ENCODE data around the gene FZR1.

Gene FZR1

GRCh38 chr19:3474614-3475013, 31.5 kb upstream of the FZR1 start:
- DNase-seq: no peak

DNA sequence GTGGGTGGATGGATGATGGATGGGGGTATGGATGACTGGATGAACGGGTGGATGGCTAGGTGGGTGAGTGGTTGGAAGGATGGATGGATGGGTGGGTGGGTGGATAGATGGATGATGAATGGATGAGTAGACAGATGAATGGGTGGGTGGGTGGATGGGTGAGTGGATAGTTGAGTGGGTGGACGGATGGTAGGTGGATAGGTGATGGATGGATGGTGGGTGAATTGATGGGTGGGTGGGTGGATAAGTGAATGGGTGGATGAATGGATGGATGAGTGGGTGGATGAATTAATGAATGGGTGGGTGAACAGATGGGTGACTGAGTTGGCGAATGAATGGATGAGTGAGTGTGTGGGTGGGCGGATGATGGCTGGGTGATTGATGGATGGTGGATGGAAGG, 30.7 kb upstream of the FZR1 start:
- DNase-seq: no peak

DNA sequence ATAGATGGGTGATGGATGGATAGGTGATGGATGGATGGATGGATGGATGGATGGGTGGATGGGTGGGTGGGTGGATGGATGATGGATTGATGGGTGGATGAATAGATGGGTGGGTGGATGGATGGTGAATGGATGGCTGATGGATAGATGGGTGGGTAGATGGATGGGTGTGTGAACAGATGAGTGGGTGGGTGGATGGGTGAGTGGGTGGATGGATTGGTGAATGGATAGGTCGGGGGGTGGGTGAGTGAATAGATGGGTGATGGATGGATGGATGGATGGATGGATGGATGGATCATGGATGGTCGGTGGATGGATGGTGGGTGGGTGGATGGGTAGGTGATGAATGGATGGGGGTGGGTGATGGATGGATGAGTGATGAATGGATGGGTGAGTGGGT, 29.3 kb upstream of the FZR1 start:
- no peak for DNase-seq

GRCh38 chr19:3477506-3477905, 28.6 kb upstream of the FZR1 start:
- no peak for DNase-seq

DNA sequence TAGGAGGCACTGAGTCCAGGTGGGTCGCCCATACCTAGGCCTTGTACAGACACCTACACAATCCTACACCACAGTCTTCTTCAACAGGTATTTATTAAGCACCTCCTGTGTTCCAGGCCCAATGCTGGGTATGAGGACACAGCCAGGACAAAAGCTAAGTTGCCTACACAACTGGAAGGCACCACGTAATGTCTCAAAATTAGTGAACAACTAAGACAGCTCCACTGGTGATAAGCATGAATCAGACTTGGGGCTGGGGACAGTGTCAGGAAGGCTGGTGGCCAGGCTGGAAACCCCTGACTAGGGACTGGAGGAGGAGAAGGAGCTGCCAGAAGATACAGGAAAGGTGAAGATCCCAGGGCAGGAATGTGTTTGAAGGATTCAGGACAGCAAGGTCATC, 28.2 kb upstream of the FZR1 start:
- DNase-seq: no peak

- no peak for DNase-seq
These were observed 27.5 kb upstream of the FZR1 start for GRCh38 chr19:3478409-3479176.

DNA sequence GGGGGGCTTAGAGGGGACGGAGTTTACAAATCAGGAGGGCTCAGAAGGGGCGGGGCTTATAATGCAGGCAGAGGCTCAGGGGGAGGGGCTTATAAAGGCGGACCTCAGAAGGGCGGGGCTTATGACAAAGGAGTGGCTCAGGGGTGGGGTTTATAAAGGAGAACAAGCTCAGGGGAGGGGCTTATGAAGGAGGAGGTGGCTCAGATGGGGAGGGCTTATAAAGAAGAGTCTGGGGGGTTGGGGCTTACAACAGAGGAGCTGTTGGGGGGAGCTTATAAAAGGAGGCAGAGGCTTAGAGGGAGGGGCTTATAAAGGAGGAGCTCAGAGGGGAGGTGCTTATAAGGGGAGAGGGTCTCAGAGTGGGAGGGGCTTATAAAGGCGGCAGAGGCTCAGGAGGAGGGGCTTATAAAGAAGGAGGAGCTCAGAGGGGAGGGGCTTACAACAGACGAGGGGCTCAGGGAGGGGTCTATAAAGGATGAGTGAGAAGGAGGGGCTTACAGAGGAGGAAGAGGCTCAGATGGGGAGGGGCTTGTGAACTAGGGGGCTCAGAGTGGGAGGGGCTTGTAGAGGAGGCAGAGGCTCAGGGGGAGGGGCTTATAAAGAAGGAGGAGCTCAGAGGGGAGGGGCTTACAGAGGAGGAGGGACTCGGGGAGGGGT, 26.8 kb upstream of the FZR1 start:
- DNase-seq: no peak

DNA sequence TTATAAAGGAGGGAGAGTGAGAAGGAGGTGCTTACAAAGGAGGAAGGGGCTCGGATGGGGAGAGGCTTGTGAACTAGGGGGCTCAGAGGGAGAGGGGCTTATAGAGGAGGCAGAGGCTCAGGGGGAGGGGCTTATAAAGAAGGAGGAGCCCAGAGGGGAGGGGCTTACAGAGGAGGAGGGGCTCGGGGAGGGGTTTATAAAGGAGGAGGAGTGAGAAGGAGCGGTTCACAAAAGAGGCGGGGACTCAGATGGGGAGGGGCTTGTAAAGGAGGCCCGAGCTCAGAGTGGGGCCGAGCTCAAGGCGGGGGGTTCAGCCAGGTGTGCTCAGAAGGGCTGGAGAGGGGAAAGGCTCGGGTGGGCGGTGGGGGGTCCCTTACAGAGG, 26.3 kb upstream of the FZR1 start:
- no peak for DNase-seq

GRCh38 chr19:3480383-3481091, 25.6 kb upstream of the FZR1 start, which contains the start of gene SMIM24:
Gene SMIM24 (minus strand): TSS chr19:3480525. CDS start chr19:3480463, 62 bp downstream.
- no peak for DNase-seq

- DNase-seq: no peak
These were observed 24.6 kb upstream of the FZR1 start for GRCh38 chr19:3481241-3482090.

DNA sequence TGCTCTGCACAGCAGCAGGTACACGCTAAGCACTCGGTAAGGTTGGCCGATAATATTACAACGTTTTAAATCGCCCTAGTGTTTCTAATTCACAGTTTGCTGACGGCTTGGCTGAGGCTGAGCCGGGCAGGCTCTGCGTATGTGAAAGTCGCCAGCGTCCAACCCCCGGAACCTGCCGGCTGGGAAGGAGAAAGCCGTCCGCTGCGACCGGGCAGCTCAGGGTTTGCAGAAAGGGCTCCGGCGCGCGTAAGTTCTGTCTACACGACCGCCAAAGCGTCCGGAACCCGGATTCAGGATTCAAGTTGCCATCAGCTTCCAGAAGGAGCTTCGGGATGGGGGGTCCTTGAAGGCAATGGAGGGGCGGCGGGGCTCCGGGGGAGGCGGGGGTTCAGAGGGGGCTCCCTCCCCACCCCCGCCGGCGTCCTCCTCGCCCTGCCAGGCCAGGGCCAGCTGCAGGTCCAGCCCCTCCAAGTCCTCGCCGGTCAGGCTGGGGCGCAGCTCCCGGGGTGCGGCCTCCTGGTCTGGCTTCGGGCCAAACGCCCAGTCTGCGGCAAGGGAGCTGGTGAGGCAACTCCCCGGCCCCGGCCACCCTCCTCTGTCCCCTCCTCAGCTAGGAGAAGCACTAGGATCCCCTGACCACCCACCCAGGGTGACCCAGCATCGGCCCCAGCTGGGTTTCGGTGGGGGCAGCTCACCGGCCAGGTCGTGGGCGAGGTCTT, 23.4 kb upstream of the FZR1 start:
- no peak for DNase-seq

DNA sequence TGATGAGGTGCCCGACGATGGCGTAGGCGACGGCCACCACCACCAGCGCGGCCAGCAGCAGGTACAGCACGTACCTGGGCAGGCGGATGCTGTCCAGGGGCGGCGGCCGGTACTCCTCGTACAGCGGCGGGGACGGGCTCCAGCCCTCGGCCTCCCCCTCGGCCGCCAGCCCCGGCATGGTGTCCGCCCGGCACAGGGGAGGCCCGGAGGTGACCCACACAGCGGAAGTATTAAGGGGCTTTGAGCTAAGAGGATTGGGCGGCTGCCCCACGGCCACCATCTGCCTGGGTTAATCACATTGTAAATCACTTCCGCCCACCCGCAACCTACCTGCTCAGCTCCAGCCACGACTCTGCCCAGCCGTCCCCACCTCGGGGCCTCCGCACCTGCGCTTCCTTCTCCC, 22.9 kb upstream of the FZR1 start, which contains the start of gene SMIM44:
Gene SMIM44, minus strand, starts transcription at position 216 of the 403 bp plus-strand sequence. Its CDS starts 38 bp downstream, at position 178.
- DNase-seq: no peak

- no peak for DNase-seq
These were observed 14.6 kb upstream of the FZR1 start for GRCh38 chr19:3491396-3492119.

- no peak for DNase-seq
These were observed 13.8 kb upstream of the FZR1 start for GRCh38 chr19:3492131-3492839.

DNA sequence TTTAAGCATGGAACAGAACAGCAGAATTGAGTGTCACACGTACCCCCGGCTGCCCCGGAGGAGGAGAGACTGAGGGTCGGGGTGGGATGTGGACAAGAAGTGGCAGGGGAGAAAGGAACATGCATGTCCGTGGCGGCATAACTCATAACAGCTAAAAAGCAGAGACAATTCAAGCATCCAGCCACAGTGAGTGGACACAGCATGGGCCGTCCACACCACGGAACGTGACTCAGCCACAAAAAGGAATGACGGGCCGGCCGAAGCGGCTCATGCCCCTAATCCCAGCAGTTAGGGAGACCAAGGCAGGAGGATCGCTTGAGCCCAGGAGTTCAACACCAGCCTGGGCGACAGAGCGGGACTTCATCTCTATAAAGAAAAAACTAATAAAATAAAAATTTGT, 13.2 kb upstream of the FZR1 start:
- no peak for DNase-seq

DNA sequence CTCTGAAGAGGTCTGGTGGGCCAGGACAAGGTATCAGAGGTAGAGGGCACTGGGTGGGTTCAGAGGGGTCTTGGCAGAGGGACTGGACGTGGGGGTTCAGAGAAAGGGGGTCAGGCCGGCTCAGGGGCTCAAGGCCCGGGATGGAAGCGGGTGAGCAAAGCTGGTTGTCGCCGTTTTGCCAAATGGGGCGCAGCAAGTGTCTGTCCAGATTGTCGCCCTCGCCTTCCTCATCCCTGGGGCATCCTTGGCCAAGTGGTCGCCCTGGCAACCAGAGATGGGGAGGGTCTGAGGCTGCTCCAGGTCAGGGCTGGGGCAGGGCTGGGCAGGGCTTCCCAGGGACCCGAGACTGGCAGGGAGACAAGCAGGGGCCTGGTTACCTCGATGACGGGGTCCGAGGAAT, 12.5 kb upstream of the FZR1 start:
- DNase-seq: no peak

GRCh38 chr19:3494051-3494450, 12.1 kb upstream of the FZR1 start:
- no peak for DNase-seq

DNA sequence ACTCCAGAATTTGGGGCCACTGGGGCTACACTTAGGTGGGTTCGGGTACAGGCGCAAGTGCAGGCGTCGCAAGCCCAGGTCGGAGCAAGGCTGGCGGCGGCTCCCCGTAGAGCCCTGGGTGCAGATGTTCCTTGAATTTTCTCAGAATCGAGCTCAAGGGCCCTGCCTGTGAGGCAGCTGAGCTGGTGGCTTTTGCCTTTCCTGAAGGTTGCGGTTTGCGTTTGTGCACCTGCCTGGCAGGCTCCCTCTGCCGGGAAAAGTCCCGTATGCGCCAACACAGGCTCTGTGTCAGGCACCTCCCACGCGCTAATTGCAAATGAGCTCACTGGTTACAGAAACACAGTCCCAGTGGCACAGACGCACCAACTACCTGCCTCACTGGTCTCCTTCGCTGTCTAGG, 11.6 kb upstream of the FZR1 start:
- no peak for DNase-seq

DNA sequence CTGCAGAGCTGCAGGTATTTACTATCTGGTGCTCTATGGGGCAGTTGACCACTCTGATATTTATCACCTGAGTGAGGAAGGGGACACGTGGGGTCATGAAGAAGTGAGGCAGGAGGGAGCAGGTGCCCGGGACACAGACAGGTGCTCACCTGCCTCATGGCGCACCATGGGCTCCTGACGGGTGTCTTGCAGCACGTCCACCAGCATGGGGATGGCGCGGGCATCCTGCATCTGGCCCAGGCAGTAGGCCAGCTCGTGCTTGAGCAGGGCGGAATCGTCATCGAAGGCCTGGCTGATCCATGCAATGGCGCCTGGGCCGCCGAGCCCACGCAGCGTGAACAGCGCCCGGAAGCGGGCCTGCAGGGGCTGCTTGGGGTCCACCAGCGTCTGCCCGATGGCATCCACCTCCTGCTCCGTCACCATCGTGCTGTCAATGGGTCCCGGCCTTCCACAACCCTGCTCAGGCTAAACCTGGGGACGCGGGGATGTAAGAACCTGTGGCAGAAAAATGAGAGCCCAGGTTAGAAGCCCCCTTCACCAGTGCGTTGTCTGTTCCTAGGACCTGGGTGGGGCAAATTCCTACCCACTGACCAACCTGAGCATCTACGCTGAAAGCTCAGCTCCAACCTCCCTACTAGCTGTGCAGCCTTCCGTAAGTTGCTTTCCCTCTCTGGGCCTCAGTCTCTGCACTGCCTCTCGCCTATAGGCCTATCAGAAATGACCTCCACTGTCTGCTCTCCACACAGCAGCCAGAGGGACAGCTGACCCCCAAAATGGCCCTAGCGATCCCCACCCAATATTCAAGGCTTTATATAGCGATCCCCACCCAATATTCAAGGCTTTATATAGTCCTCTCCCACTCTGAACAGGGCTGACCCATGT, 9.5 kb upstream of the FZR1 start:
- DNase-seq: no peak
